Mammary epithelial cell (primary cell): ENCODE measurements around the gene ZSWIM3.

Experiments used
- CTCF ChIP-seq, 2 donors: IDR thresholded peaks in 1 of 2; conservative IDR thresholded peaks in 1 of 2; 2 replicates each; pipeline ENCODE4 v1.5.1; 2011 to 2012; ENCODE audit warnings: inconsistent platforms in 2 of 2, low read length in 2 of 2, mild to moderate bottlenecking in 2 of 2, control low read depth in 1 of 2, low read depth in 1 of 2; ENCODE audit not compliant: insufficient read depth in 1 of 2; ENCODE audit errors: extremely low read depth in 1 of 2
- EZH2 ChIP-seq: IDR thresholded peaks from 2 replicates; pipeline ENCODE4 v1.6.1; 2012; ENCODE audit warnings: low read length, inconsistent platforms, borderline replicate concordance

- TF ChIP-seq EZH2 (no peak), CTCF (conservative IDR thresholded peaks at IDR 0.05 in 1 of 2, IDR thresholded peaks at IDR 0.05 in 1 of 2; ENCODE audit: extremely low read depth in 1 of 2, insufficient read depth in 1 of 2, low read depth in 1 of 2, low read length in 2 of 2) (no peak)
Measured at GRCh38 chr20:45850926-45851325, 6.5 kb upstream of the ZSWIM3 start.
